Gastroesophageal sphincter (tissue), 4 donors: ENCODE measurements around the gene MARCHF11. TPM values are rescaled to one million over a fixed set of nuclear protein-coding genes. Genes with fewer than 3 reads are reported as not detected.

Experiments
- ATAC-seq: fragments of 150-250 bp; one replicate; pipeline ENCODE4 v1.9.1; 2016; ENCODE audit warnings: mild to moderate bottlenecking, moderate library complexity
- H3K27ac ChIP-seq, 4 donors: fragments of 200-600 bp; sonication (generic) in 3 of 4; 1 replicate in 3 of 4; 2 replicates in 1 of 4; pipeline ENCODE4 v1.5.1; 2016 to 2019
- H3K27me3 ChIP-seq: fragments of 200-600 bp; sonication (generic); one replicate; pipeline ENCODE4 v1.5.1; 2019
- H3K36me3 ChIP-seq, 2 donors: fragments of 200-600 bp; sonication (generic); one replicate each; pipeline ENCODE4 v1.5.1; 2019; ENCODE audit warnings: control low read depth in 1 of 2
- H3K4me1 ChIP-seq, 3 donors: fragments of 200-600 bp; sonication (generic); 1 replicate in 2 of 3; 2 replicates in 1 of 3; pipeline ENCODE4 v1.5.1; 2016 to 2019; ENCODE audit warnings: control low read depth in 2 of 3
- H3K4me3 ChIP-seq, 2 donors: fragments of 200-600 bp; sonication (generic); one replicate each; pipeline ENCODE4 v1.5.1; 2019; ENCODE audit warnings: mild to moderate bottlenecking in 1 of 2, moderate library complexity in 1 of 2
- H3K9me3 ChIP-seq, 3 donors: fragments of 200-600 bp; sonication (generic); one replicate each; pipeline ENCODE4 v1.5.1; 2017 to 2019; ENCODE audit warnings: control low read depth in 2 of 3
- CTCF ChIP-seq, 4 experiments: fragments of 200-600 bp in 2 of 4; fragments of 450-650 bp in 2 of 4; sonication (generic) in 1 of 4; IDR thresholded peaks; one replicate each; pipeline ENCODE4 v1.5.1; 2017 to 2019; ENCODE audit warnings: antibody characterized with exemption in 4 of 4, mild to moderate bottlenecking in 2 of 4, moderate library complexity in 2 of 4
- EP300 ChIP-seq: sonication (generic); formaldehyde crosslinking; IDR thresholded peaks from one replicate; pipeline ENCODE4 v1.6.1; 2017; ENCODE audit warnings: antibody characterized with exemption, mild to moderate bottlenecking
- POLR2A ChIP-seq, 2 donors: fragments of 450-650 bp; IDR thresholded peaks; one replicate each; pipeline ENCODE4 v1.6.1; 2017; ENCODE audit warnings: antibody characterized with exemption in 2 of 2, mild to moderate bottlenecking in 2 of 2, moderate library complexity in 1 of 2
- POLR2AphosphoS5 ChIP-seq: sonication (generic); formaldehyde crosslinking; IDR thresholded peaks from one replicate; pipeline ENCODE4 v1.6.1; 2017; ENCODE audit warnings: antibody characterized with exemption
- WGBS, 2 donors: methylation state at CpG; one replicate each; pipeline ENCODE4 v1.1.5; 2018; ENCODE audit warnings: low coverage in 1 of 2; 5-methylcytosine and 5-hydroxymethylcytosine counted together
- total RNA-seq, 4 donors: library from RNA; depleted of rRNA; stranded (reverse); fragments of >200 nt; gene quantifications; one replicate each; pipeline ENCODE4 v1.1.0, GENCODE V29; 2016

The MARCHF11 gene
- total RNA-seq, 4 donors from 2014 or later = not detected

- peaks cover 0 to 4% (median 0%) of the 10 kb centered on the region in 3 donors for H3K9me3 ChIP-seq
- no peaks in the 10 kb centered on the region for H3K36me3 ChIP-seq
- no peaks in the 10 kb centered on the region for H3K4me1 ChIP-seq
- TF ChIP-seq CTCF (IDR thresholded peaks at IDR 0.05) (no peak), EP300 (no peak), POLR2AphosphoS5 (no peak), POLR2A (IDR thresholded peaks at IDR 0.05) (no peak)
- no peak overlapping the region for H3K4me3 ChIP-seq
- 58 to 81% methylated on average over 7 of the region's 7 CpGs for WGBS, 2 donors
- H3K27me3 ChIP-seq = peaks cover 3% of the 10 kb centered on the region
- ATAC-seq = no peak
- no peak overlapping the region for H3K27ac ChIP-seq
These were observed 32.3 kb downstream of the MARCHF11 start for GRCh38 chr5:16147179-16147900.

- ATAC-seq = no peak
- Histone ChIP-seq H3K27ac (no peak overlapping the region), H3K36me3 (no peaks in the 10 kb centered on the region), H3K9me3 (peaks cover 0 to 4% (median 0%) of the 10 kb centered on the region in 3 donors), H3K4me3 (no peak overlapping the region), H3K27me3 (peaks cover 3% of the 10 kb centered on the region), H3K4me1 (no peaks in the 10 kb centered on the region)
- no peak for TF ChIP-seq CTCF (IDR thresholded peaks at IDR 0.05)
- TF ChIP-seq POLR2A (IDR thresholded peaks at IDR 0.05) = no peak
- no peak for TF ChIP-seq EP300
- no peak for TF ChIP-seq POLR2AphosphoS5
- 75 to 85% methylated on average over 4 of the region's 4 CpGs for WGBS, 2 donors
These were observed 35.2 kb downstream of the MARCHF11 start for GRCh38 chr5:16144416-16144815.

GRCh38 chr5:16143361-16144049, 36.1 kb downstream of the MARCHF11 start:
- Histone ChIP-seq H3K36me3 (no peaks in the 10 kb centered on the region), H3K4me1 (no peaks in the 10 kb centered on the region), H3K27me3 (peaks cover 3% of the 10 kb centered on the region), H3K4me3 (no peak overlapping the region), H3K9me3 (peaks cover 0 to 5% (median 0%) of the 10 kb centered on the region in 3 donors), H3K27ac (no peak overlapping the region)
- TF ChIP-seq CTCF (IDR thresholded peaks at IDR 0.05) (no peak), POLR2A (IDR thresholded peaks at IDR 0.05) (no peak), POLR2AphosphoS5 (no peak), EP300 (no peak)
- 40 to 74% methylated on average over 3 to 5 of the region's 5 CpGs for WGBS, 2 donors
- ATAC-seq = no peak

- Histone ChIP-seq H3K9me3 (peaks cover 0 to 15% (median 0%) of the 10 kb centered on the region in 3 donors), H3K27ac (no peak overlapping the region), H3K36me3 (no peaks in the 10 kb centered on the region), H3K4me3 (no peak overlapping the region), H3K4me1 (no peaks in the 10 kb centered on the region), H3K27me3 (no peaks in the 10 kb centered on the region)
- no peak for ATAC-seq
- 62 to 83% methylated on average over 3 of the region's 4 CpGs for WGBS, 2 donors
- TF ChIP-seq CTCF (IDR thresholded peaks at IDR 0.05) (no peak), POLR2AphosphoS5 (no peak), POLR2A (IDR thresholded peaks at IDR 0.05) (no peak), EP300 (no peak)
These were observed 38.6 kb downstream of the MARCHF11 start for GRCh38 chr5:16140944-16141343.
